Endothelial cell of umbilical vein (primary cell): ENCODE data around the gene CBX2. TPM values are rescaled to one million over a fixed set of nuclear protein-coding genes. Genes with fewer than 3 reads are reported as not detected.

Experiments used
- BruUV-seq: library from RNA; stranded (reverse); fragments of 400-500 nt; replicated peaks from 2 replicates; lab custom pipeline; 2021; lab: Mats Ljungman, UMichigan
- CTCF ChIA-PET: fragments of 300-600, 350-600 bp; sonication (Branson Sonifier 250); formaldehyde crosslinking; loops from one replicate; lab custom pipeline; 2021; ENCODE audit warnings: antibody characterized with exemption, inconsistent platforms; lab: Charles Lee
- POLR2A ChIA-PET: fragments of 300-600, 350-600 bp; sonication (Branson Sonifier 250); formaldehyde crosslinking; loops from one replicate; lab custom pipeline; 2021; ENCODE audit warnings: antibody characterized with exemption, inconsistent platforms; lab: Charles Lee
- DNase-seq: peaks from one replicate; pipeline ENCODE4 v3.0.0-alpha.2; 2011; ENCODE audit warnings: low read depth, low spot score
- FAIRE-seq: peaks from 2 replicates; lab custom pipeline; 2011; peaks lifted over from hg19 to GRCh38; lab: Jason Lieb, UNC
- H2AFZ ChIP-seq: 2 replicates; pipeline ENCODE4 v1.6.0; 2012; ENCODE audit warnings: low read depth, low read length, control low read depth, inconsistent platforms
- H3K27ac ChIP-seq: 2 replicates; pipeline ENCODE4 v1.5.1; 2011; ENCODE audit warnings: low read depth, mild to moderate bottlenecking, control low read depth, low read length, moderate library complexity; ENCODE audit not compliant: insufficient read depth
- H3K27me3 ChIP-seq, 2 experiments: 2 replicates each; pipeline versions ENCODE4 v1.6.0 to v1.6.1; 2011; ENCODE audit warnings: low read length in 2 of 2, mixed read lengths in 1 of 2; ENCODE audit not compliant: control insufficient read depth in 2 of 2, insufficient read depth in 2 of 2
- H3K36me3 ChIP-seq, 2 experiments: 2 replicates in 1 of 2; 3 replicates in 1 of 2; pipeline ENCODE4 v1.5.1; 2011; ENCODE audit warnings: low read length in 2 of 2, mild to moderate bottlenecking in 1 of 2, moderate library complexity in 1 of 2; ENCODE audit not compliant: control insufficient read depth in 2 of 2, insufficient read depth in 2 of 2; ENCODE audit errors: extremely low read depth in 1 of 2
- H3K4me1 ChIP-seq: 3 replicates; pipeline ENCODE4 v1.5.1; 2011; ENCODE audit warnings: mild to moderate bottlenecking, low read length; ENCODE audit not compliant: control insufficient read depth, insufficient read depth; ENCODE audit errors: extremely low read depth
- H3K4me2 ChIP-seq: 2 replicates; pipeline ENCODE4 v1.6.1; 2011; ENCODE audit warnings: low read length, control low read depth, mixed read lengths; ENCODE audit not compliant: insufficient read depth
- H3K4me3 ChIP-seq, 3 experiments: fragments of 200-600 bp in 1 of 3; sonication (generic), shearing (Covaris generic) in 1 of 3; replicated peaks in 1 of 3; 2 replicates each; pipeline ENCODE4 v1.5.1; 2011 to 2016; ENCODE audit warnings: control low read depth in 3 of 3, low read length in 3 of 3, mild to moderate bottlenecking in 2 of 3, inconsistent platforms in 1 of 3, low read depth in 1 of 3, moderate library complexity in 1 of 3; ENCODE audit not compliant: insufficient read depth in 1 of 3
- H3K79me2 ChIP-seq: 2 replicates; pipeline ENCODE4 v1.6.0; 2012; ENCODE audit warnings: low read length, inconsistent platforms; ENCODE audit not compliant: control insufficient read depth, insufficient read depth
- H3K9ac ChIP-seq: replicated peaks from 2 replicates; pipeline ENCODE3; 2011; ENCODE audit warnings: low read length, control low read depth; ENCODE audit not compliant: insufficient read depth; ENCODE audit errors: extremely low read depth
- H3K9me1 ChIP-seq: replicated peaks from 3 replicates; pipeline ENCODE4 v1.6.0; 2011; ENCODE audit warnings: mild to moderate bottlenecking, low read length; ENCODE audit not compliant: control insufficient read depth, insufficient read depth; ENCODE audit errors: extremely low read depth
- H3K9me3 ChIP-seq: replicated peaks from 2 replicates; pipeline ENCODE4 v1.5.1; 2012; ENCODE audit warnings: low read length, inconsistent platforms; ENCODE audit not compliant: control insufficient read depth, insufficient read depth
- H4K20me1 ChIP-seq: replicated peaks from 2 replicates; pipeline ENCODE3; 2011; ENCODE audit warnings: mild to moderate bottlenecking, low read length; ENCODE audit not compliant: control insufficient read depth, insufficient read depth; ENCODE audit errors: extremely low read depth
- CTCF ChIP-seq, 2 donors: IDR thresholded peaks; 1 replicate in 1 of 2; 2 replicates in 1 of 2; pipeline ENCODE4 v1.5.1; 2011; ENCODE audit warnings: low read length in 2 of 2, mild to moderate bottlenecking in 2 of 2, moderate library complexity in 2 of 2, control low read depth in 1 of 2, inconsistent platforms in 1 of 2, low read depth in 1 of 2; ENCODE audit not compliant: insufficient read depth in 1 of 2; ENCODE audit errors: extremely low read depth in 1 of 2
- EZH2 ChIP-seq: IDR thresholded peaks from 2 replicates; pipeline ENCODE4 v1.6.1; 2012; ENCODE audit warnings: borderline replicate concordance, low read depth, mild to moderate bottlenecking, moderate library complexity, low read length, inconsistent platforms; ENCODE audit not compliant: severe bottlenecking
- FOS ChIP-seq: IDR thresholded peaks from 2 replicates; pipeline ENCODE4 v1.6.1; 2011; ENCODE audit warnings: mild to moderate bottlenecking, low read length, moderate library complexity, borderline replicate concordance; ENCODE audit not compliant: insufficient read depth
- GATA2 ChIP-seq: IDR thresholded peaks from 2 replicates; pipeline ENCODE4 v1.7.0; 2011; ENCODE audit warnings: low read depth, mild to moderate bottlenecking, moderate library complexity, mixed read lengths, low read length; ENCODE audit not compliant: insufficient read length, insufficient read depth
- MAX ChIP-seq: IDR thresholded peaks from 2 replicates; pipeline ENCODE4 v1.6.1; 2011; ENCODE audit not compliant: insufficient read depth, insufficient read length
- MYC ChIP-seq: IDR thresholded peaks from one replicate; pipeline ENCODE4 v1.6.1; 2011; ENCODE audit warnings: mild to moderate bottlenecking, low read depth, low read length
- POLR2A ChIP-seq: IDR thresholded peaks from 2 replicates; pipeline ENCODE4 v1.6.1; 2012; ENCODE audit warnings: low read depth, mild to moderate bottlenecking, control low read depth, low read length
- dilution Hi-C: fragments of 300-500 bp; cut with MboI; formaldehyde crosslinking; loops from one replicate; pipeline ENCODE4 v1.15.0; 2019; ENCODE audit warnings: low sequenced_read_pairs; ENCODE audit not compliant: extremely low pct_ligation_motif_present
- intact Hi-C: fragments of 100-400 bp; cut with micrococcal nuclease; formaldehyde crosslinking; loops from one replicate; pipeline ENCODE4 v1.10.0; 2022
- polyA plus RNA-seq, 4 experiments: library from polyadenylated mRNA; depleted of rRNA in 3 of 4; stranded (reverse) in 3 of 4; unstranded in 1 of 4; fragments of >200 nt; gene quantifications; 2 replicates each; pipeline versions ENCODE4 v1.2.1 to v1.2.3, GENCODE V29; 2011 to 2012; ENCODE audit warnings: missing spikeins in 1 of 4
- total RNA-seq: library from RNA; stranded (reverse); gene quantifications from 2 replicates; pipeline ENCODE4 v1.2.3, GENCODE V29; 2021

Gene CBX2
- total and polyA plus RNA-seq, 2 donors (not counting 3 experiments of a cell fraction or from before 2014, with no cell fraction given), result 10.5 to 20.0 TPM

GRCh38 chr17:79752175-79752574, 25.8 kb upstream of the CBX2 start:
- dilution Hi-C loops (no loop called here), intact Hi-C loops (no loop called here)
- H3K9ac ChIP-seq, result no peak overlapping the region
- no peaks in the 10 kb centered on the region for H3K36me3 ChIP-seq
- TF ChIP-seq GATA2, result no peak
- no peak for TF ChIP-seq FOS
- TF ChIP-seq CTCF (IDR thresholded peaks at IDR 0.05; ENCODE audit: extremely low read depth in 1 of 2, insufficient read depth in 1 of 2, low read depth in 1 of 2, low read length in 2 of 2), result no peak
- no peak for TF ChIP-seq MAX
- TF ChIP-seq POLR2A, result no peak
- TF ChIP-seq EZH2, result no peak
- no peak for TF ChIP-seq MYC
- DNase-seq (no peak), FAIRE-seq (no peak)
- no peak overlapping the region for H3K27ac ChIP-seq
- H4K20me1 ChIP-seq, result no peaks in the 10 kb centered on the region
- POLR2A ChIA-PET, result no interaction called here
- H3K79me2 ChIP-seq, result no peaks in the 10 kb centered on the region
- H3K4me1 ChIP-seq, result no peaks in the 10 kb centered on the region
- H3K9me1 ChIP-seq, result no peaks in the 10 kb centered on the region
- H3K4me3 ChIP-seq, result no peak overlapping the region
- CTCF ChIA-PET, result interaction anchor here (1.0 to 1.2 kb wide), 3 partner anchors 10 to 87 kb away, joined by 3 to 8 read pairs (median 3); partner anchors contain the start of gene CBX4
- H3K9me3 ChIP-seq, result no peaks in the 10 kb centered on the region
- BruUV-seq, result no TSS peak
- H3K4me2 ChIP-seq, result no peak overlapping the region
- no peak overlapping the region for H2AFZ ChIP-seq
- H3K27me3 ChIP-seq, result peaks cover 21 to 31% of the 10 kb centered on the region in 2 experiments
